BE2C (cell line): ENCODE results near the gene MFAP3.

ENCODE experiments used
- DNase-seq: peaks from one replicate; pipeline ENCODE4 v3.0.0-alpha.2; 2020
- H3K27me3 ChIP-seq: fragments of 250-450 bp; sonication (Bioruptor Pico); 2 replicates; pipeline ENCODE4 v1.5.1; 2020; ENCODE audit warnings: mild to moderate bottlenecking
- H3K36me3 ChIP-seq: fragments of 250-450 bp; sonication (Bioruptor Pico); 2 replicates; pipeline ENCODE4 v1.5.1; 2020; ENCODE audit warnings: mild to moderate bottlenecking
- H3K4me1 ChIP-seq: fragments of 250-450 bp; sonication (Bioruptor Pico); 2 replicates; pipeline ENCODE4 v1.5.1; 2020
- H3K4me3 ChIP-seq: 2 replicates; pipeline ENCODE4 v1.5.1; 2011; ENCODE audit warnings: low read depth, low read length
- H3K9me3 ChIP-seq: fragments of 250-450 bp; sonication (Bioruptor Pico); 2 replicates; pipeline ENCODE4 v1.5.1; 2020
- CTCF ChIP-seq: IDR thresholded peaks from 2 replicates; pipeline ENCODE4 v1.5.1; 2012; ENCODE audit warnings: mild to moderate bottlenecking, low read depth, low read length

Gene MFAP3

GRCh38 chr5:154025951-154026350 is 12.8 kb upstream of the MFAP3 start:
- Histone ChIP-seq H3K9me3 (no peaks in the 10 kb centered on the region), H3K4me1 (no peaks in the 10 kb centered on the region), H3K36me3 (peaks cover 7% of the 10 kb centered on the region; the same call in 1 of the 2 replicates), H3K4me3 (no peak overlapping the region), H3K27me3 (no peaks in the 10 kb centered on the region)
- DNase-seq = no peak
- TF ChIP-seq CTCF = no peak

- no peak for DNase-seq
- H3K9me3 ChIP-seq = no peaks in the 10 kb centered on the region
- H3K4me1 ChIP-seq = no peaks in the 10 kb centered on the region
- H3K4me3 ChIP-seq = no peak overlapping the region
- H3K36me3 ChIP-seq = no peaks in the 10 kb centered on the region
- no peaks in the 10 kb centered on the region for H3K27me3 ChIP-seq
- TF ChIP-seq CTCF = no peak
These were observed 6.8 kb upstream of the MFAP3 start for GRCh38 chr5:154031937-154032489.

GRCh38 chr5:154034944-154035343 is 3.8 kb upstream of the MFAP3 start:
- Histone ChIP-seq H3K36me3 (no peaks in the 10 kb centered on the region), H3K4me3 (no peak overlapping the region), H3K4me1 (no peaks in the 10 kb centered on the region), H3K9me3 (no peaks in the 10 kb centered on the region), H3K27me3 (no peaks in the 10 kb centered on the region)
- no peak for TF ChIP-seq CTCF
- no peak for DNase-seq

GRCh38 chr5:154038261-154038706 is 483 bp upstream of the MFAP3 start:
- no peaks in the 10 kb centered on the region for H3K4me1 ChIP-seq
- peak overlapping the region; percentile 84 for H3K4me3 ChIP-seq
- H3K36me3 ChIP-seq = no peaks in the 10 kb centered on the region
- no peaks in the 10 kb centered on the region for H3K27me3 ChIP-seq
- H3K9me3 ChIP-seq = no peaks in the 10 kb centered on the region
- no peak for TF ChIP-seq CTCF
- peak; percentile 11 for DNase-seq

- no peaks in the 10 kb centered on the region for H3K27me3 ChIP-seq
- TF ChIP-seq CTCF = no peak
- H3K4me3 ChIP-seq = peak overlapping the region; percentile 84
- no peak for DNase-seq
- H3K4me1 ChIP-seq = no peaks in the 10 kb centered on the region
- no peaks in the 10 kb centered on the region for H3K9me3 ChIP-seq
- H3K36me3 ChIP-seq = no peaks in the 10 kb centered on the region
These were observed 677 bp downstream of the MFAP3 start for GRCh38 chr5:154039458-154039829.

- DNase-seq = no peak
- Histone ChIP-seq H3K36me3 (no peaks in the 10 kb centered on the region), H3K4me1 (no peaks in the 10 kb centered on the region), H3K27me3 (no peaks in the 10 kb centered on the region), H3K4me3 (no peak overlapping the region), H3K9me3 (no peaks in the 10 kb centered on the region)
- TF ChIP-seq CTCF = no peak
These were observed 4.0 kb downstream of the MFAP3 start for GRCh38 chr5:154042766-154043165.
